BLaER1 treated with 17β-estradiol and CSF1 and Interleukin-3, amounts not matched to agents 10 nM and 100 nM (cell line): Measurements from ENCODE around the gene MRO.

Experiments
- H3K27ac ChIP-seq, 11 experiments: shearing (Covaris generic); formaldehyde crosslinking; 2 replicates each; pipeline ENCODE4 v1.8.1; 2022
- H3K27me3 ChIP-seq, 11 experiments: shearing (Covaris generic); formaldehyde crosslinking; 2 replicates each; pipeline ENCODE4 v1.8.1; 2022
- H3K36me3 ChIP-seq, 11 experiments: shearing (Covaris generic); formaldehyde crosslinking; 2 replicates each; pipeline ENCODE4 v1.8.1; 2022
- H3K4me1 ChIP-seq, 10 experiments: shearing (Covaris generic); formaldehyde crosslinking; 2 replicates each; pipeline ENCODE4 v1.8.1; 2022
- H3K4me2 ChIP-seq, 11 experiments: shearing (Covaris generic); formaldehyde crosslinking; 2 replicates each; pipeline ENCODE4 v1.8.1; 2022
- H3K4me3 ChIP-seq, 10 experiments: shearing (Covaris generic); formaldehyde crosslinking; 2 replicates each; pipeline ENCODE4 v1.8.1; 2022
- H3K9ac ChIP-seq, 11 experiments: shearing (Covaris generic); formaldehyde crosslinking; 2 replicates each; pipeline ENCODE4 v1.8.1; 2022
- H3K9me3 ChIP-seq, 11 experiments: shearing (Covaris generic); formaldehyde crosslinking; replicated peaks in 1 of 11; 2 replicates each; pipeline ENCODE4 v1.8.1; 2022
- H4K20me1 ChIP-seq, 11 experiments: shearing (Covaris generic); formaldehyde crosslinking; 2 replicates each; pipeline ENCODE4 v1.8.1; 2022
- Cebpa-rat ChIP-seq, 11 experiments: shearing (Covaris generic); IDR thresholded peaks; 2 replicates each; pipeline ENCODE4 v1.8.1; 2022

MRO gene

DNA sequence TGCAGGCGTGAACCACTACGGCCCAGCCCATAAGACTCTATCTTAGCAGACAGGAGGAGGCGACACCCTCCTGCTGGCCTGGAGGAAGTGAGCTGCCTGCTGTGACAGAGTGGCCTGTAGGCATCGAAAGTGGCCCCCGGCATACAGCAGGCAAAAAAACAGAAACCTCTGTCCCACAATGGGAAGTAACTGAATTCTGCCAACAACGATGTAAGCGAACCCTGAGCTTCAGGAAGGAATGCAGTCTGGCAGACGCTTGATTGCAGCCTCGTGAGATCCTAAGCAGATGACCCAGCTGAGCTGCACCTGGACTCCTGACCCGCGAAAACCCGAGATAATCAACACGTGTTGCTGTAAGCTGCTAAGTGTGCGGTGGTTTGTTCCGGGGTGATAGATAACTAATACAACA lies 13.6 kb downstream of the MRO start:
- H3K27ac ChIP-seq: peak overlapping the region in 9 of 11 experiments; percentile 21 to 58 (median 41); a peak in 14 of 22 replicates
- no peaks in the 10 kb centered on the region for H4K20me1 ChIP-seq
- no peak overlapping the region; a peak in 1 of 22 replicates for H3K9ac ChIP-seq
- peak overlapping the region; percentile 47 to 87 (median 75) for H3K4me2 ChIP-seq
- no peak overlapping the region for H3K4me3 ChIP-seq
- TF ChIP-seq Cebpa-rat (IDR thresholded peaks at IDR 0.05): no peak
- H3K27me3 ChIP-seq: no peaks in the 10 kb centered on the region
- H3K36me3 ChIP-seq: no peaks in the 10 kb centered on the region
- H3K9me3 ChIP-seq: peaks cover 0 to under 1% (median 0%) of the 10 kb centered on the region in 11 experiments; a peak in 3 of 22 replicates
- peaks cover 46 to 54% (median 52%) of the 10 kb centered on the region in 10 experiments for H3K4me1 ChIP-seq

DNA sequence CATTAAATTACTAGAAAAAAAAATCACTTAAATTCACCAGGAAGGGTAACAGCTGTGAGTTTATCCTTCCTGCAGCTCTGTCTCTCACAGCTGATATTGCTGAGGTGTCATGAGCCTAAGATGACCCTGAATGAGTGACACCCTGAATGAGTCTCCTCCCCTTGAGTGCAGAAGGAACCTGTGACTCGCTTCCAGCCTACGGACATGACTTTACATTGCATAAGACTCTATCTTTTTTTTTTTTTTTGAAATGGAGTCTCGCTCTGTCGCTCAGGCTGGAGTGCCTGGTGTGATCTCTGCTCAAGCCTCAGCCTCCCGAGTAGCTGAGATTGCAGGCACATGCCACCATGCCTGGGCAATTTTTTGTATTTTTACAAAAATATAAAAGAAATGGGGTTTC lies 14.1 kb downstream of the MRO start:
- Histone ChIP-seq H3K4me1 (peaks cover 46 to 54% (median 52%) of the 10 kb centered on the region in 10 experiments), H3K27me3 (no peaks in the 10 kb centered on the region), H3K27ac (peak overlapping the region in 9 of 11 experiments; percentile 21 to 58 (median 41); a peak in 11 of 22 replicates), H3K4me3 (no peak overlapping the region), H3K36me3 (no peaks in the 10 kb centered on the region), H3K4me2 (peak overlapping the region; percentile 47 to 87 (median 75)), H4K20me1 (no peaks in the 10 kb centered on the region), H3K9me3 (no peaks in the 10 kb centered on the region), H3K9ac (no peak overlapping the region)
- TF ChIP-seq Cebpa-rat (IDR thresholded peaks at IDR 0.05): 0 out of 22 replicates have a peak, but pooled peaks of 2 of the 11 experiments have one; percentile 17 to 26

DNA sequence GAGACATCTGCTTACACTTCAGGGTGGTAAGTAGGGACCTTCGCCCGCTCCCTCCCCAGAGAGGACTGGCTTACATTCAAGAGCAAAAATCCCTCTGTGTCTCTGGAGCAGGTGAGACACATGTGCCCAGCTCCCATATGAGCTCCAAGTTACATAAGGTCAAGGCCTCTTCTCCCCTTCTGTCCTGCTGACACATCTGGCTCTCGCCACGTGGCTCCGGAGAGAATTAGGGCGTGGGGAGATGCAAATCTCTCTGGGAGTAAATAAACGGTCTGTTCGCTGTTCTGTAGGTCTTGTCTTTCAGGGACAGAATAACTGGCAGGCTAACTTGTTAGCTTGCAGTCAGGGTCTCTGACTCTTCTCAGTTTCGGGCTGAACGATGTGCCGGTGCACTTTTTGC lies 16.2 kb downstream of the MRO start:
- peaks cover 26 to 36% (median 34%) of the 10 kb centered on the region in 10 experiments for H3K4me1 ChIP-seq
- 0 out of 22 replicates have a peak overlapping the region, but pooled peaks of 1 of the 11 experiments have one; percentile 13 for H3K4me2 ChIP-seq
- H3K9ac ChIP-seq: no peak overlapping the region

DNA sequence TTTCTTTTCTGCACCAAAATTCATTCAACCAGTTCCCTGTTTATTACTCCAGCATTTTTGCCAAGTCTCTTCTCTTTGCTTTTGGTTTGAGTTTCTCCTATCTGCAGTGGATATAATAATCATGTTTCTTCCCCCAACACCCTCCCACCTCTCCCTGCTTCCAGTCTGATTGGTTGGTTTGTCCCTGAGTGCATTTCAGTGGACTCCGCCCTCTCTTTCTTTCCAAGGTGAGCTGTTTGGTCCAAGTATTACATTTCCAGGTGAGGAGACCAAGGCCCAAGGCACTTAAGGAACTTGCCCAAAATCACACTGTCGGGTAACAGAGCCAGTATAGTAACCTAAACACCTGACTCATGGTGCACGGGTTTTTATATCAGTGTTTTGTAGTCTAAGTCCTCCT lies 17.7 kb downstream of the MRO start:
- no peaks in the 10 kb centered on the region for H4K20me1 ChIP-seq
- no peak overlapping the region for H3K4me3 ChIP-seq
- H3K36me3 ChIP-seq: no peaks in the 10 kb centered on the region
- TF ChIP-seq Cebpa-rat (IDR thresholded peaks at IDR 0.05): no peak
- no peaks in the 10 kb centered on the region for H3K27me3 ChIP-seq
- H3K9ac ChIP-seq: no peak overlapping the region
- H3K9me3 ChIP-seq: no peaks in the 10 kb centered on the region
- H3K4me2 ChIP-seq: no peak overlapping the region
- H3K27ac ChIP-seq: no peak overlapping the region
- H3K4me1 ChIP-seq: peaks cover 11 to 22% (median 19%) of the 10 kb centered on the region in 10 experiments

More for the DNA sequence above, 16.2 kb downstream of the MRO start:
- TF ChIP-seq Cebpa-rat (IDR thresholded peaks at IDR 0.05): no peak
- no peaks in the 10 kb centered on the region for H4K20me1 ChIP-seq
- no peaks in the 10 kb centered on the region for H3K9me3 ChIP-seq
- H3K27ac ChIP-seq: no peak overlapping the region
- no peak overlapping the region for H3K4me3 ChIP-seq
- H3K27me3 ChIP-seq: no peaks in the 10 kb centered on the region
- H3K36me3 ChIP-seq: no peaks in the 10 kb centered on the region

DNA sequence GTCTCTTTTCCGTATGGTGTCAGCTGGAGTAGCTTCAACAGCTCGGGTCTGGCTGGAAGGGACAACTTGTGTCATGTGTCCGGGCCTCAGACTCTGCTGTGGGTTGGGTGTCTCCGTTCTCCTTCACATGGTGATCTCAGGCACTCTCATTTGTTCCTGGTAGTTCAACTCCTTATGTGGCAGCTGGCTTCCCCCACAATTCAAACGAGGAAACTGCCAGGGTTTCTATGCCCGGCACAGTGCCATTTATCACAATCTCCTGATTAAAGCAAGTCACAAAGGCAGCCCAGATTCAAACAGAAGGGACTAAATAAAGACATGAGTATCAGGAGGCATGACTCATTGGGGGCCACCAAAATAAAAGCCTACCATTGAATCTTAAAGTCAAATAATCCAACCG lies 22.7 kb downstream of the MRO start:
- Histone ChIP-seq H3K36me3 (no peaks in the 10 kb centered on the region), H4K20me1 (no peaks in the 10 kb centered on the region), H3K9me3 (no peaks in the 10 kb centered on the region), H3K27me3 (no peaks in the 10 kb centered on the region), H3K9ac (no peak overlapping the region), H3K4me2 (no peak overlapping the region), H3K27ac (no peak overlapping the region), H3K4me1 (no peaks in the 10 kb centered on the region), H3K4me3 (no peak overlapping the region)
- TF ChIP-seq Cebpa-rat (IDR thresholded peaks at IDR 0.05): no peak

DNA sequence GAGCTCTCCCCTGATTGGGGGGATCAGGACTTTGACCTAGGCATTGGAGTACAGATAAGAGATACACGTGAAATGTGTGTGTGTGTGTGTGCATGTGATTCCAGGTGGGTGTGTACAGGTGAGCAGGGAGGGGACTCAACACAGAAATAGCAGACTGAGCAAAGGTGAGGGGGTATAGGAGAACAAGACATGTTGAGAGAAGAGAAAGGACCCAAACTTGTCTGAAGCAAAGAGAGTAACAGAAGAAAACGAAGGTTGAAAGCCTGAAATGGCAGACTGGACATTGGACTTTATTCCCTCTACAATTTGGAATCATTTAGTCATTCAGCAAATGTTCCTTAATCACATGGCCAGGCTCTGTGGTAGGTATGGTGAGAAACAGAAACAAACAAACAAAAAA lies 23.3 kb downstream of the MRO start:
- no peak overlapping the region for H3K27ac ChIP-seq
- no peak for TF ChIP-seq Cebpa-rat (IDR thresholded peaks at IDR 0.05)
- H3K4me2 ChIP-seq: no peak overlapping the region
- no peaks in the 10 kb centered on the region for H3K36me3 ChIP-seq
- no peak overlapping the region for H3K4me3 ChIP-seq
- H3K9me3 ChIP-seq: no peaks in the 10 kb centered on the region
- H4K20me1 ChIP-seq: no peaks in the 10 kb centered on the region
- no peak overlapping the region for H3K9ac ChIP-seq
- no peaks in the 10 kb centered on the region for H3K4me1 ChIP-seq
- H3K27me3 ChIP-seq: no peaks in the 10 kb centered on the region

DNA sequence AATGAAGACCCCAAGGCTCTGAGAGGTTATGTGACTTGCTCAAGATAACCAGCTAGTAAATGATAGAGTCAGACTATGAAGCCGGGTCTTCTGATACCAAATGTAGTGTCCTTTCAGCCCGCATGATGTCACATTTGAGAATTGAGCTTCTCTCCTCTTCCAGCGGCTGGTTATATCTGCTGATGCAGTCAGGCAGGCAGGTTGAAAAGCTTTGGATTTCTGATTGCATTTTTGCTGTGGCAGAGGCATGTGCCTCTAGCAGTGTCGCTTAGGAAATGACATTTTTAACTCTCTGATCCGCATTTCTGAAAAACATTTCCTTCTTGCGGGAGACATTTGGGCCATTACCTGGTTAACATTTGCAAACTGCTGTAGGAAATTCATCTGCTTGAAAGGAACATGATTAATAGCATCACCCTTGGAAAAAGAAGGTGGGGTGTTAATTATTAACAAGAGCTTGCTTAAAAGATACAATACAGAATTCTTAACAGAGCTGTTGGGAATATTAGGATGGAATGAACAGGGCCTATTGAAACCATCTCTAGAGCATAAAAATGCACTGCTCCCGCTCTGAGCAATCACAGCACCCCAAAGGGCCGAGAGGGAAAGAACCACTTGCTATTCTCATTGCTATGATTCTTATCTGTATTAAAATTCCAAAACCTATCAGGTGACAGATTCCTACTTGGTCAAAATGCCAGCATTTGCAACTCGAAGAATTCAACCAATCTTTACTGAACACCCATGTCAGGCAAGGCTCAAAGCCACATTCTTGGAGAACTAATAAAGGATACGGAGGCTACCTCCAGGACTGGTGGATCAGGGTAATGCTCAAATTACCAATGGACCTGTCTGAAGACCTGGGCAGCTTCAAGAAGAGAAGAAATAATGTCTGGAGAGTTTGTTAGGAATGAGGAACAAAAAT lies 25.9 kb downstream of the MRO start:
- H3K4me2 ChIP-seq: no peak overlapping the region
- H3K36me3 ChIP-seq: no peaks in the 10 kb centered on the region
- H3K27me3 ChIP-seq: no peaks in the 10 kb centered on the region
- no peak overlapping the region for H3K9ac ChIP-seq
- H3K4me1 ChIP-seq: peaks cover 0 to 9% (median 0%) of the 10 kb centered on the region in 10 experiments; a peak in 4 of 20 replicates
- H3K4me3 ChIP-seq: no peak overlapping the region
- H4K20me1 ChIP-seq: no peaks in the 10 kb centered on the region
- no peaks in the 10 kb centered on the region for H3K9me3 ChIP-seq
- no peak for TF ChIP-seq Cebpa-rat (IDR thresholded peaks at IDR 0.05)
- H3K27ac ChIP-seq: no peak overlapping the region

DNA sequence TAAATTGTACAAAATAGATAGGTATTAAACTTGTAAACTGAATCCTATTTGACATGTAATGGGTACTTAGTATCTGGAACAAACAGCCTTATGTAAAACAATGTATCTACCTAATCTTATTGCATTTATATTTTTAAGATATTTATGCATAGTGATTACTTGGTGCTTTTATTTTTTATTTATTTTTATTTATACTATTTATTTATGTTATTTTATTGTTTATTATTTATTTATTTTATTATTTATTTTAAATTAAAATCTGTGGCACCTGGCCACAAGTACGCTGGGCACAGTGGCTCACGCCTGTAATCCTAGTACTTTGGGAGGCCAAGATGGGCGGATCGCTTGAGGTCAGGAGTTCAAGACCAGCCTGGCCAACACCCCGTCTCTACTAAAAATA lies 26.9 kb downstream of the MRO start:
- H3K4me3 ChIP-seq: no peak overlapping the region
- no peaks in the 10 kb centered on the region for H4K20me1 ChIP-seq
- no peaks in the 10 kb centered on the region for H3K9me3 ChIP-seq
- H3K27ac ChIP-seq: no peak overlapping the region
- H3K4me2 ChIP-seq: no peak overlapping the region
- TF ChIP-seq Cebpa-rat (IDR thresholded peaks at IDR 0.05): no peak
- H3K9ac ChIP-seq: no peak overlapping the region
- H3K27me3 ChIP-seq: no peaks in the 10 kb centered on the region
- H3K4me1 ChIP-seq: peaks cover 0 to 9% (median 0%) of the 10 kb centered on the region in 10 experiments; a peak in 4 of 20 replicates
- H3K36me3 ChIP-seq: no peaks in the 10 kb centered on the region

DNA sequence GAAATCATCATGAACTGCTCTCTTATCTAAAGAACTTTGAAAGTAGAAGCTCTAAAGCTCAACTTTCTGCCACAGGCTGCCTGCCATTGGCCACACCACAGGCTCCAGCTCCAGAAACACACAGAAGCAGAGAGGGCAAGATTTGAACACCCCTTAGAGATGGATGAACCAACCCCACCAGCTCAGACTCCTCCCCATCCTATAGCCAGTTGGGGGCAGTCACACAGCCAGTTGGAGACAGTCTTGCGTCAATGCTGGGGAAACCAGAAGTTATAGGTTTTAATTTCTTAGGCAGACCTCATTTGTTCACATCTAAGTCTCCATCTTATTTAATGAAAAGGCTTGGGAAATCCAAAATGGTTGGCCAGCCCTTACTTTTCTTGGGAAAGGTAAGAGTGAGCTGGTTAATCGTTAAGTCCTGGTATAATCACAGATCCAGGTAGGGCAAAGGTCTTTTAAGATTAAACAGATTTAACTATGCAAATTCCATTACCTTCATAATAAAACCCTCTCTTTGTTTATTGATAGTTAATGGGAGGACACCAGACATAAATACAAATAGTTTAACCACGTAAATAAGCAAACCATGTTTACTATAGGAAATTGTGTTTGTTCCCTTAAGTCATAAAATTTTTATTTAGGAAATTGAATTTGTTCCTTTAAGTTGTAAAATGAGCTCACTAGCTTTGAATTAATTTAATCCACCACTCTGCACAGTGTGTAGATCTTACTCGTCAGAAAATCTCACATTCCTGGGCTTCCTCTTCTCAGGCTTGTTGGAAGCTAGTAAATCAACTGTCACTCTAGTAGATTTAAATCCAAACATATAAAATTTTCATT lies 28.0 kb downstream of the MRO start:
- no peak overlapping the region for H3K4me3 ChIP-seq
- no peak overlapping the region for H3K9ac ChIP-seq
- TF ChIP-seq Cebpa-rat (IDR thresholded peaks at IDR 0.05): no peak
- H3K9me3 ChIP-seq: no peaks in the 10 kb centered on the region
- H3K27me3 ChIP-seq: no peaks in the 10 kb centered on the region
- H4K20me1 ChIP-seq: no peaks in the 10 kb centered on the region
- no peaks in the 10 kb centered on the region for H3K36me3 ChIP-seq
- no peak overlapping the region for H3K27ac ChIP-seq
- H3K4me1 ChIP-seq: peaks cover 0 to 9% (median 0%) of the 10 kb centered on the region in 10 experiments; a peak in 4 of 20 replicates
- peak overlapping the region in 2 of 11 experiments; percentile 8 to 32; a peak in 3 of 22 replicates for H3K4me2 ChIP-seq
